ENCODE results near the gene SCRN1. TPM values are rescaled to one million over a fixed set of nuclear protein-coding genes. Genes with fewer than 3 reads are reported as not detected.

SCRN1 gene
- total and polyA plus RNA-seq, 2 experiments from 2014 or later = 15.2 to 66.7 TPM

- ATAC-seq (no peak), DNase-seq (ENCODE audit: low spot score) (no peak)
- TF ChIP-seq CREB1 (CRISPR knock-in tag; IDR thresholded peaks at IDR 0.05; ENCODE audit: low read depth) = no peak
- TF ChIP-seq JUNB (IDR thresholded peaks at IDR 0.05; ENCODE audit: unreplicated experiment) = no peak
- no peak for TF ChIP-seq ETS1 (IDR thresholded peaks at IDR 0.05)
- TF ChIP-seq EZH2 (IDR thresholded peaks at IDR 0.05; ENCODE audit: low read depth, unreplicated experiment) = no peak
- TF ChIP-seq REST (IDR thresholded peaks at IDR 0.05; ENCODE audit: unreplicated experiment) = no peak
- no peak for TF ChIP-seq CTCF (conservative IDR thresholded peaks at IDR 0.05; ENCODE audit: low read depth in 2 of 2)
- TF ChIP-seq POLR2AphosphoS5 (IDR thresholded peaks at IDR 0.05; ENCODE audit: low read depth) = no peak
- TF ChIP-seq ZNF331 (CRISPR knock-in tag; IDR thresholded peaks at IDR 0.05; ENCODE audit: low read depth) = no peak
- Histone ChIP-seq H3F3A (replicated peaks; ENCODE audit: low read depth) (no peaks in the 10 kb centered on the region), H3K4me2 (no peak overlapping the region), H3K36me3 (ENCODE audit: insufficient read depth) (no peaks in the 10 kb centered on the region), H3K27ac (ENCODE audit: low read depth) (no peak overlapping the region), H3K79me2 (replicated peaks; ENCODE audit: insufficient read depth) (no peaks in the 10 kb centered on the region), H2AFZ (no peak overlapping the region), H3K9me2 (ENCODE audit: insufficient read depth) (no peaks in the 10 kb centered on the region), H3K4me3 (no peak overlapping the region), H4K20me1 (replicated peaks; ENCODE audit: insufficient read depth) (no peaks in the 10 kb centered on the region), H3K27me3 (ENCODE audit: insufficient read depth) (no peaks in the 10 kb centered on the region), H3K4me1 (ENCODE audit: insufficient read depth) (0 out of 2 replicates have a peak, but pooled peaks cover 4% of the 10 kb centered on the region)
- Mint-ChIP-seq H3K9me3 (no peaks in the 10 kb centered on the region), H3K27me3 (ENCODE audit: insufficient read depth, low read depth, poor library complexity) (peaks cover 3% of the 10 kb centered on the region), H3K27ac (no peak overlapping the region), H3K4me1 (no peaks in the 10 kb centered on the region), H3K36me3 (ENCODE audit: low read depth) (no peaks in the 10 kb centered on the region), H3K4me3 (no peak overlapping the region)
These were observed 115.8 kb downstream of the SCRN1 start for GRCh38 chr7:29873644-29874294.

All from GM23338 (cell line).